HEK293T (cell line): ENCODE data around the gene CELA2B.

Source experiments
- BHLHE40 ChIP-seq: fragments of 450-650 bp; IDR thresholded peaks from 2 replicates; pipeline ENCODE4 v1.6.1; 2016; ENCODE audit warnings: mild to moderate bottlenecking, moderate library complexity, borderline replicate concordance
- ELF4 ChIP-seq: fragments of 450-650 bp; IDR thresholded peaks from 2 replicates; pipeline ENCODE4 v1.6.1; 2017; ENCODE audit warnings: antibody characterized with exemption
- FOXM1 ChIP-seq: fragments of 450-650 bp; IDR thresholded peaks from 2 replicates; pipeline ENCODE4 v1.6.1; 2017; ENCODE audit warnings: mild to moderate bottlenecking, borderline replicate concordance

GRCh38 chr1:15500184-15501178 lies 24.6 kb downstream of the CELA2B start:
- TF ChIP-seq BHLHE40 (no peak), FOXM1 (no peak), ELF4 (no peak)
